OCI-LY1 (cell line): ENCODE results near the gene C10orf120.

ENCODE experiments used
- CTCF ChIP-seq: fragments of 200-600 bp; sonication (generic), shearing (Covaris generic); IDR thresholded peaks from 2 replicates; pipeline ENCODE4 v1.5.1; 2017; ENCODE audit warnings: mild to moderate bottlenecking, antibody characterized with exemption, low read length, moderate library complexity, mixed read lengths
- EZH2 ChIP-seq: fragments of 200-600 bp; sonication (generic), shearing (Covaris generic); IDR thresholded peaks from 2 replicates; pipeline ENCODE4 v1.8.0; 2017; ENCODE audit warnings: borderline replicate concordance, mixed run types, mild to moderate bottlenecking, antibody characterized with exemption, low read length, moderate library complexity, mixed read lengths

GRCh38 chr10:122657729-122658128 lies 41.9 kb downstream of the C10orf120 start:
- TF ChIP-seq CTCF = no peak
- TF ChIP-seq EZH2 = no peak
